Erythroblast (primary cell): Measurements from ENCODE around the gene VANGL2.

Source experiments
- GATA1 ChIP-seq: IDR thresholded peaks from 2 replicates; pipeline ENCODE4 v1.6.1; 2011; ENCODE audit warnings: low read depth, mild to moderate bottlenecking, control low read depth, low read length, moderate library complexity
- POLR2A ChIP-seq: IDR thresholded peaks from 2 replicates; pipeline ENCODE4 v1.6.1; 2011; ENCODE audit warnings: mild to moderate bottlenecking, low read length

DNA sequence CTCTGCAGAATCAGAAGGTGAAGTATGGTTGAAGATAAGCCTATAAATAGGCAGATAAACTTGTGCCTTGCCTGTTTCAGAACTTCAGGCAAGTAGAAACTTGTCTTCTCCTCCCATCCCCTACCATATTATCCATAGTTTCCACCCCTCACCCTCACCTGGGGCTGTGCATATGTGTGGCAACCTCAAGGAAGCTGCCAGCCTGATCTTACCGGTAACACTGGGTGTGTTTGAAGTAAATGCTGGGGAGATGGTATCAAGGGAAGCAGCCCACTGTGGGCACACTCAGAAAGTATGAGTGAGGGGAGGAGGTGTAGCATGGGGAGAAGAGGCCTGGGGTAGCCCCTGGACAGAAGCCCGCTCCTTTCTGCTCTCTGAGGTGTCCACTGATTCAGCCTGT lies 14.5 kb downstream of the VANGL2 start:
- no peak for TF ChIP-seq POLR2A
- TF ChIP-seq GATA1: no peak
